ENCODE measurements around the gene NEK9.

NEK9 gene

GRCh38 chr14:75107186-75107585, 19.7 kb downstream of the NEK9 start:
- no peak overlapping the region for H3K4me3 ChIP-seq (ENCODE audit: low read depth in 1 of 2, low read length in 1 of 2)
- no peaks in the 10 kb centered on the region for H3K27me3 ChIP-seq
- no peak for TF ChIP-seq CTCF (IDR thresholded peaks at IDR 0.05)
- no peaks in the 10 kb centered on the region for H3K9me3 ChIP-seq
- H3K27ac ChIP-seq = no peak overlapping the region
- peaks cover 97% of the 10 kb centered on the region for H3K36me3 ChIP-seq
- no peaks in the 10 kb centered on the region for H3K4me1 ChIP-seq (ENCODE audit: control insufficient read depth in 1 of 2, insufficient read depth in 1 of 2, low read depth in 1 of 2, low read length in 1 of 2)

DNA sequence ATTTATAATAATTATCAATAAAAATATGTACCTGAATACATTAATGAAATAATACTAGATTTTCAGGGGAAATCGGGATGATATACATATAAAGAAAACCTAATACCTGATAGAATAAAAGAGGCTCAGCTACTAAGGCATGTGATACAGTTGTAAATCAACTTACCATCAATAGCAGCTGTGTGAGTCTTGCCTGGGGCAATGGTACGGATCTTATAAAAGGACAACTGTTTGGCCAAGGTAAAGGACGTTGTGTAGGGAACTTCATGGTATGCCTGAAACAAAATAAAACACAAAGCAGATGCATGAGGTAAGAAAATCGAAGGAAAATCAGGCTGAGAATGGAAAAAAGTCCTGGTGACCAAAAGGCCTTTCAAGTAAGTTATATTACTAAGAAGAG, 25.4 kb downstream of the NEK9 start:
- Histone ChIP-seq H3K36me3 (peaks cover 99% of the 10 kb centered on the region), H3K4me3 (ENCODE audit: low read depth in 1 of 2, low read length in 1 of 2) (no peak overlapping the region), H3K27me3 (no peaks in the 10 kb centered on the region), H3K9me3 (no peaks in the 10 kb centered on the region), H3K27ac (no peak overlapping the region), H3K4me1 (ENCODE audit: control insufficient read depth in 1 of 2, insufficient read depth in 1 of 2, low read depth in 1 of 2, low read length in 1 of 2) (no peaks in the 10 kb centered on the region)
- TF ChIP-seq CTCF (IDR thresholded peaks at IDR 0.05) = no peak

- Histone ChIP-seq H3K27ac (no peak overlapping the region), H3K4me3 (ENCODE audit: low read depth in 1 of 2, low read length in 1 of 2) (no peak overlapping the region), H3K4me1 (ENCODE audit: control insufficient read depth in 1 of 2, insufficient read depth in 1 of 2, low read depth in 1 of 2, low read length in 1 of 2) (no peaks in the 10 kb centered on the region), H3K27me3 (no peaks in the 10 kb centered on the region), H3K36me3 (peaks cover 100% of the 10 kb centered on the region), H3K9me3 (no peaks in the 10 kb centered on the region)
- no peak for TF ChIP-seq CTCF (IDR thresholded peaks at IDR 0.05)
These were observed 28.2 kb downstream of the NEK9 start for GRCh38 chr14:75098682-75099081.

DNA sequence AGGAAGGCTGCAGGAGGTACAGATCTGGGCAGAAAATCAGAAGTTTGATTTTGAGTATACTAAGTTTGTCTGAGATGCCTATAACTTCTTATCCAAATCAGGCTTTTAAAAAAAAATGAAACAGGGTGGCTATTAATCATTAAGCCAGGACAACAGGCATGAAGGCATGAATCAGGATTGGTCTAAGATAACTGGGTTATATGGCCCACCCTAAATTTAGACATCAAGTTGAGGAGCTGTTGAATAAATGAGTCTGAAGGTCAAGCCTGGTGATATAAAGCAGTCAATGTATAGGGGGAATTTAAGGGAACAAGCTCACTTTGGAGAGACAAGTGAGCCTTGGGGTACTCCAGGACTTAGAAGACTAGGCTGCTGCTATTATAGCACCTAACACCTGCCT, 28.6 kb downstream of the NEK9 start:
- Histone ChIP-seq H3K36me3 (peaks cover 100% of the 10 kb centered on the region), H3K27me3 (no peaks in the 10 kb centered on the region), H3K4me3 (ENCODE audit: low read depth in 1 of 2, low read length in 1 of 2) (no peak overlapping the region), H3K27ac (no peak overlapping the region), H3K9me3 (no peaks in the 10 kb centered on the region), H3K4me1 (ENCODE audit: control insufficient read depth in 1 of 2, insufficient read depth in 1 of 2, low read depth in 1 of 2, low read length in 1 of 2) (no peaks in the 10 kb centered on the region)
- TF ChIP-seq CTCF (IDR thresholded peaks at IDR 0.05) = no peak

DNA sequence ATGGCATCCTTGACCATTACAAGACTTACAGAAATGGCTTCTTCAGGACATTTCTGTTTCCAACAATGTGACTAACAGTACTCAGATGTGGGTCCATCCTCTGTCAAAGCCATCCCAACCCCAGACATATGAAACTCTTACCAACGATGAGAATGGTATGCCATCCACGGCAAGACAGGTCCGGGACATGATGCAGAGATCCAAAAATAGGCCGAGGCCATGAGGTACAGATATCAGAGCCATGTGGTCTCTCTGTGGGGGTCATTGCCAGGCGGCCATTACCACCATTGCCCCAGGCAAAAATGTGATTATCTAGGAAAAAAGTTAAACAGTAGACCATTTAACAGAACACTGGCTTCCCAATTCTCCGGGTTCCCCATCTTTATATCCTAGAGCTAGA, 29.9 kb downstream of the NEK9 start:
- Histone ChIP-seq H3K4me3 (ENCODE audit: low read depth in 1 of 2, low read length in 1 of 2) (no peak overlapping the region), H3K4me1 (ENCODE audit: control insufficient read depth in 1 of 2, insufficient read depth in 1 of 2, low read depth in 1 of 2, low read length in 1 of 2) (no peaks in the 10 kb centered on the region), H3K27ac (no peak overlapping the region), H3K36me3 (peaks cover 100% of the 10 kb centered on the region), H3K9me3 (no peaks in the 10 kb centered on the region), H3K27me3 (no peaks in the 10 kb centered on the region)
- no peak for TF ChIP-seq CTCF (IDR thresholded peaks at IDR 0.05)

DNA sequence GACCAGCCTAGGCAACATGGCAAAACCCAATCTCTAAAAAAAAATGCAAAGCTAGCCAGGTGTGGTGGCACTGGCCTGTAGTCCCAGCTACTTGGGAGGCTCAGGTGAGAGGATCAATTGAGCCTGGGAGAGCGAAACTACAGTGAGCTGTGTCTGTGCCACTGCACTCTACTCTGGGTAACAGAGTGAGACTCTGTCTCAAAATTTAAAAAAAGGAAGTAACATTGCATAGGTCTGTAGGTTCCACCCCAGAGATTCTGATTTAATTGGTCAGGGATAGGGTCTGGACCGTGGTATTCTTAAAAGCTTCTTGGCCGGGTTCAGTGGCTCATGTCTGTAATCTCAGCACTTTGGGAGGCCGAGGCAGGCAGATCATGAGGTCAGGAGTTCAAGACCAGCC, 31.2 kb downstream of the NEK9 start:
- no peak for TF ChIP-seq CTCF (IDR thresholded peaks at IDR 0.05)
- no peak overlapping the region for H3K27ac ChIP-seq
- H3K4me1 ChIP-seq (ENCODE audit: control insufficient read depth in 1 of 2, insufficient read depth in 1 of 2, low read depth in 1 of 2, low read length in 1 of 2) = no peaks in the 10 kb centered on the region
- H3K9me3 ChIP-seq = no peaks in the 10 kb centered on the region
- no peaks in the 10 kb centered on the region for H3K27me3 ChIP-seq
- H3K36me3 ChIP-seq = peaks cover 100% of the 10 kb centered on the region
- H3K4me3 ChIP-seq (ENCODE audit: low read depth in 1 of 2, low read length in 1 of 2) = no peak overlapping the region

Measured in neutrophil (primary cell).